Neural cell (in vitro differentiated cells): ENCODE measurements around the gene NAMPT. TPM values are rescaled to one million over a fixed set of nuclear protein-coding genes. Genes with fewer than 3 reads are reported as not detected.

ENCODE experiments used
- H2AFZ ChIP-seq: fragments of 200-600, 300-800 bp; sonication (generic), shearing (Covaris generic); 2 replicates; pipeline ENCODE4 v1.6.0; 2014; ENCODE audit warnings: low read depth, mild to moderate bottlenecking, antibody characterized with exemption, low read length, moderate library complexity
- H3F3A ChIP-seq: fragments of 200-600 bp; shearing (Covaris generic); 2 replicates; pipeline ENCODE4 v1.6.1; 2016; ENCODE audit warnings: mild to moderate bottlenecking, moderate library complexity, mixed read lengths, antibody characterized with exemption, low read length; ENCODE audit not compliant: insufficient read depth, poor library complexity, severe bottlenecking
- H3K27ac ChIP-seq: fragments of 200-600, 300-800 bp; sonication (generic), shearing (Covaris generic); 2 replicates; pipeline ENCODE4 v1.5.1; 2014; ENCODE audit warnings: mild to moderate bottlenecking, low read length, moderate library complexity
- H3K27me3 ChIP-seq: fragments of 300-800, 200-600 bp; sonication (generic), shearing (Covaris generic); 2 replicates; pipeline ENCODE4 v1.6.0; 2014; ENCODE audit warnings: mild to moderate bottlenecking, low read depth, low read length, moderate library complexity; ENCODE audit not compliant: insufficient read depth
- H3K36me3 ChIP-seq: fragments of 300-800, 200-600 bp; sonication (generic), shearing (Covaris generic); 2 replicates; pipeline ENCODE4 v1.5.1; 2014; ENCODE audit warnings: mild to moderate bottlenecking, antibody characterized with exemption, low read length, moderate library complexity; ENCODE audit not compliant: insufficient read depth
- H3K4me2 ChIP-seq: fragments of 300-800, 200-600 bp; sonication (generic), shearing (Covaris generic); 2 replicates; pipeline ENCODE4 v1.6.0; 2014; ENCODE audit warnings: mild to moderate bottlenecking, low read length
- H3K4me3 ChIP-seq: fragments of 300-800, 200-600 bp; sonication (generic), shearing (Covaris generic); 2 replicates; pipeline ENCODE4 v1.5.1; 2014; ENCODE audit warnings: mild to moderate bottlenecking, low read length, moderate library complexity
- H3K79me2 ChIP-seq: fragments of 200-600 bp; shearing (Covaris generic); replicated peaks from 2 replicates; pipeline ENCODE4 v1.6.0; 2014; ENCODE audit warnings: mild to moderate bottlenecking, low read length, moderate library complexity; ENCODE audit not compliant: insufficient read depth
- H3K9ac ChIP-seq: fragments of 300-800, 200-600 bp; sonication (generic), shearing (Covaris generic); 2 replicates; pipeline ENCODE4 v1.6.1; 2016; ENCODE audit warnings: mild to moderate bottlenecking, low read length, mixed read lengths
- H3K9me2 ChIP-seq: fragments of 200-600 bp; shearing (Covaris generic); 2 replicates; pipeline ENCODE4 v1.6.1; 2016; ENCODE audit warnings: mild to moderate bottlenecking, low read length, mixed read lengths; ENCODE audit not compliant: insufficient read depth
- H3K9me3 ChIP-seq: fragments of 200-600, 300-800 bp; sonication (generic), shearing (Covaris generic); 2 replicates; pipeline ENCODE4 v1.6.1; 2016; ENCODE audit warnings: mild to moderate bottlenecking, mixed run types, low read length, moderate library complexity, mixed read lengths
- H4K20me1 ChIP-seq: fragments of 200-600 bp; shearing (Covaris generic); 2 replicates; pipeline ENCODE4 v1.6.1; 2016; ENCODE audit warnings: mild to moderate bottlenecking, mixed run types; ENCODE audit not compliant: insufficient read depth
- CTCF ChIP-seq: fragments of 450-650 bp; IDR thresholded peaks from 2 replicates; pipeline ENCODE4 v1.5.1; 2014; ENCODE audit warnings: antibody characterized with exemption, mild to moderate bottlenecking, moderate library complexity; ENCODE audit not compliant: poor library complexity, severe bottlenecking
- EP300 ChIP-seq: fragments of 450-650 bp; conservative IDR thresholded peaks from 2 replicates; pipeline ENCODE4 v1.6.1; 2014; ENCODE audit warnings: antibody characterized with exemption, mild to moderate bottlenecking, moderate library complexity; ENCODE audit not compliant: poor library complexity, severe bottlenecking
- EZH2 ChIP-seq: fragments of 200-600, 300-800 bp; shearing (Covaris generic), sonication (generic); IDR thresholded peaks from 2 replicates; pipeline ENCODE4 v1.6.1; 2014; ENCODE audit warnings: antibody characterized with exemption, low read length, borderline replicate concordance, mild to moderate bottlenecking; ENCODE audit not compliant: insufficient read depth, poor library complexity, severe bottlenecking
- MXI1 ChIP-seq: fragments of 450-650 bp; conservative IDR thresholded peaks from 2 replicates; pipeline ENCODE4 v1.6.1; 2014; ENCODE audit warnings: antibody characterized with exemption, mild to moderate bottlenecking; ENCODE audit not compliant: poor library complexity, severe bottlenecking
- POLR2AphosphoS5 ChIP-seq: IDR thresholded peaks from 2 replicates; pipeline ENCODE4 v1.6.1; 2012
- RAD21 ChIP-seq: fragments of 450-650 bp; conservative IDR thresholded peaks from 2 replicates; pipeline ENCODE4 v1.6.1; 2014; ENCODE audit warnings: antibody characterized with exemption, mild to moderate bottlenecking, moderate library complexity
- REST ChIP-seq: IDR thresholded peaks from 2 replicates; pipeline ENCODE4 v1.6.1; 2012; ENCODE audit warnings: borderline replicate concordance
- SMC3 ChIP-seq: fragments of 450-650 bp; conservative IDR thresholded peaks from 2 replicates; pipeline ENCODE4 v1.6.1; 2014; ENCODE audit warnings: antibody characterized with exemption, mild to moderate bottlenecking, moderate library complexity; ENCODE audit not compliant: poor library complexity
- TAF1 ChIP-seq: IDR thresholded peaks from 2 replicates; pipeline ENCODE4 v1.6.1; 2012; ENCODE audit warnings: low read depth
- polyA plus RNA-seq: library from polyadenylated mRNA; depleted of rRNA; stranded (reverse); fragments of >200 nt; gene quantifications from 2 replicates; pipeline ENCODE4 v1.2.3, GENCODE V29; 2014

The NAMPT gene
- polyA plus RNA-seq, 1 donor from 2014 or later = 34.0 TPM

GRCh38 chr7:106282852-106283251 is 1.9 kb downstream of the NAMPT start:
- H3F3A ChIP-seq = peaks cover 7% of the 10 kb centered on the region
- peak overlapping the region; percentile 38 for H3K4me2 ChIP-seq
- no peak overlapping the region for H3K9ac ChIP-seq
- H3K79me2 ChIP-seq = peaks cover 38% of the 10 kb centered on the region
- no peaks in the 10 kb centered on the region for H4K20me1 ChIP-seq
- no peaks in the 10 kb centered on the region for H3K27me3 ChIP-seq
- H3K36me3 ChIP-seq = no peaks in the 10 kb centered on the region
- no peaks in the 10 kb centered on the region for H3K9me2 ChIP-seq
- no peak overlapping the region for H2AFZ ChIP-seq
- no peaks in the 10 kb centered on the region for H3K9me3 ChIP-seq
- TF ChIP-seq REST (no peak), RAD21 (no peak), EP300 (no peak), CTCF (no peak), POLR2AphosphoS5 (no peak), TAF1 (no peak), EZH2 (no peak), MXI1 (no peak), SMC3 (no peak)
- H3K27ac ChIP-seq = no peak overlapping the region
- peak overlapping the region; percentile 83 for H3K4me3 ChIP-seq

GRCh38 chr7:106282390-106282789 is 2.4 kb downstream of the NAMPT start:
- H3F3A ChIP-seq = peaks cover 7% of the 10 kb centered on the region
- H3K9ac ChIP-seq = no peak overlapping the region
- H3K4me3 ChIP-seq = peak overlapping the region; percentile 83
- H3K9me3 ChIP-seq = no peaks in the 10 kb centered on the region
- no peak overlapping the region for H2AFZ ChIP-seq
- no peaks in the 10 kb centered on the region for H3K36me3 ChIP-seq
- TF ChIP-seq SMC3 (no peak), MXI1 (no peak), EP300 (no peak)
- H3K4me2 ChIP-seq = no peak overlapping the region
- no peaks in the 10 kb centered on the region for H3K9me2 ChIP-seq
- H4K20me1 ChIP-seq = no peaks in the 10 kb centered on the region
- H3K27ac ChIP-seq = no peak overlapping the region
- H3K27me3 ChIP-seq = no peaks in the 10 kb centered on the region
- peaks cover 38% of the 10 kb centered on the region for H3K79me2 ChIP-seq
